GM12878 (cell line): Measurements from ENCODE around the gene PLPP3.

Experiments
- CBFB ChIP-seq: IDR thresholded peaks from 2 replicates; pipeline ENCODE4 v1.6.1; 2016; ENCODE audit warnings: antibody characterized with exemption, low read depth
- CBX3 ChIP-seq: fragments of 200-600 bp; sonication (generic); IDR thresholded peaks from 2 replicates; pipeline ENCODE4 v1.6.1; 2016; ENCODE audit warnings: low read depth, borderline replicate concordance
- IKZF2 ChIP-seq, 2 experiments: fragments of 450-650 bp; IDR thresholded peaks; 2 replicates each; pipeline ENCODE4 v1.6.1; 2017; ENCODE audit warnings: mild to moderate bottlenecking in 2 of 2, moderate library complexity in 2 of 2
- JUNB ChIP-seq: IDR thresholded peaks from 2 replicates; pipeline ENCODE4 v1.6.1; 2016; ENCODE audit warnings: antibody characterized with exemption, mild to moderate bottlenecking
- PAX8 ChIP-seq: fragments of 450-650 bp; IDR thresholded peaks from 2 replicates; pipeline ENCODE4 v1.6.1; 2017; ENCODE audit warnings: mild to moderate bottlenecking, moderate library complexity
- POLR2A ChIP-seq: IDR thresholded peaks from 2 replicates; pipeline ENCODE4 v1.6.1; 2011; ENCODE audit warnings: low read depth, mild to moderate bottlenecking, low read length
- SUZ12 ChIP-seq: fragments of 200-600 bp; sonication (generic); IDR thresholded peaks from one replicate; pipeline ENCODE4 v1.6.1; 2018; ENCODE audit warnings: antibody characterized with exemption, mild to moderate bottlenecking; ENCODE audit not compliant: unreplicated experiment
- USF1 ChIP-seq: IDR thresholded peaks from 2 replicates; pipeline ENCODE4 v1.6.1; 2011; ENCODE audit warnings: borderline replicate concordance, low read depth, mild to moderate bottlenecking, moderate library complexity, mixed read lengths, low read length; ENCODE audit not compliant: insufficient read depth; ENCODE audit errors: extremely low read length
- TF ChIP-seq, protein P1 (sequence below), 3 experiments: IDR thresholded peaks in 2 of 3; conservative IDR thresholded peaks in 1 of 3; 2 replicates each; pipeline ENCODE4 v1.5.1; 2011; ENCODE audit warnings: low read depth in 3 of 3, low read length in 3 of 3, mild to moderate bottlenecking in 3 of 3, control low read depth in 2 of 3, moderate library complexity in 2 of 3, inconsistent platforms in 1 of 3, mixed read lengths in 1 of 3; ENCODE audit not compliant: control insufficient read depth in 2 of 3, insufficient read depth in 1 of 3; ENCODE audit errors: extremely low read depth in 1 of 3
- TF ChIP-seq, protein P2 (sequence below): IDR thresholded peaks from 2 replicates; pipeline ENCODE4 v1.6.1; 2012; ENCODE audit warnings: mild to moderate bottlenecking, low read depth, low read length
- TF ChIP-seq, protein P3 (sequence below): IDR thresholded peaks from 2 replicates; pipeline ENCODE4 v1.6.1; 2012; ENCODE audit warnings: low read depth, low read length, improper control_type of control experiment

GRCh38 chr1:56456435-56457101, 122.8 kb downstream of the PLPP3 start:
- TF ChIP-seq IKZF2 (IDR thresholded peaks at IDR 0.05) (no peak), SUZ12 (no peak), PAX8 (no peak), CBFB (no peak), POLR2A (no peak), USF1 (no peak), JUNB (no peak), CBX3 (no peak)
- TF ChIP-seq, protein P1, sequence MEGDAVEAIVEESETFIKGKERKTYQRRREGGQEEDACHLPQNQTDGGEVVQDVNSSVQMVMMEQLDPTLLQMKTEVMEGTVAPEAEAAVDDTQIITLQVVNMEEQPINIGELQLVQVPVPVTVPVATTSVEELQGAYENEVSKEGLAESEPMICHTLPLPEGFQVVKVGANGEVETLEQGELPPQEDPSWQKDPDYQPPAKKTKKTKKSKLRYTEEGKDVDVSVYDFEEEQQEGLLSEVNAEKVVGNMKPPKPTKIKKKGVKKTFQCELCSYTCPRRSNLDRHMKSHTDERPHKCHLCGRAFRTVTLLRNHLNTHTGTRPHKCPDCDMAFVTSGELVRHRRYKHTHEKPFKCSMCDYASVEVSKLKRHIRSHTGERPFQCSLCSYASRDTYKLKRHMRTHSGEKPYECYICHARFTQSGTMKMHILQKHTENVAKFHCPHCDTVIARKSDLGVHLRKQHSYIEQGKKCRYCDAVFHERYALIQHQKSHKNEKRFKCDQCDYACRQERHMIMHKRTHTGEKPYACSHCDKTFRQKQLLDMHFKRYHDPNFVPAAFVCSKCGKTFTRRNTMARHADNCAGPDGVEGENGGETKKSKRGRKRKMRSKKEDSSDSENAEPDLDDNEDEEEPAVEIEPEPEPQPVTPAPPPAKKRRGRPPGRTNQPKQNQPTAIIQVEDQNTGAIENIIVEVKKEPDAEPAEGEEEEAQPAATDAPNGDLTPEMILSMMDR (IDR thresholded peaks at IDR 0.05 in 2 of 3, conservative IDR thresholded peaks at IDR 0.05 in 1 of 3; ENCODE audit: control insufficient read depth in 2 of 3, extremely low read depth in 1 of 3, insufficient read depth in 1 of 3, low read depth in 3 of 3, low read length in 3 of 3) = no peak
- TF ChIP-seq, protein P2, sequence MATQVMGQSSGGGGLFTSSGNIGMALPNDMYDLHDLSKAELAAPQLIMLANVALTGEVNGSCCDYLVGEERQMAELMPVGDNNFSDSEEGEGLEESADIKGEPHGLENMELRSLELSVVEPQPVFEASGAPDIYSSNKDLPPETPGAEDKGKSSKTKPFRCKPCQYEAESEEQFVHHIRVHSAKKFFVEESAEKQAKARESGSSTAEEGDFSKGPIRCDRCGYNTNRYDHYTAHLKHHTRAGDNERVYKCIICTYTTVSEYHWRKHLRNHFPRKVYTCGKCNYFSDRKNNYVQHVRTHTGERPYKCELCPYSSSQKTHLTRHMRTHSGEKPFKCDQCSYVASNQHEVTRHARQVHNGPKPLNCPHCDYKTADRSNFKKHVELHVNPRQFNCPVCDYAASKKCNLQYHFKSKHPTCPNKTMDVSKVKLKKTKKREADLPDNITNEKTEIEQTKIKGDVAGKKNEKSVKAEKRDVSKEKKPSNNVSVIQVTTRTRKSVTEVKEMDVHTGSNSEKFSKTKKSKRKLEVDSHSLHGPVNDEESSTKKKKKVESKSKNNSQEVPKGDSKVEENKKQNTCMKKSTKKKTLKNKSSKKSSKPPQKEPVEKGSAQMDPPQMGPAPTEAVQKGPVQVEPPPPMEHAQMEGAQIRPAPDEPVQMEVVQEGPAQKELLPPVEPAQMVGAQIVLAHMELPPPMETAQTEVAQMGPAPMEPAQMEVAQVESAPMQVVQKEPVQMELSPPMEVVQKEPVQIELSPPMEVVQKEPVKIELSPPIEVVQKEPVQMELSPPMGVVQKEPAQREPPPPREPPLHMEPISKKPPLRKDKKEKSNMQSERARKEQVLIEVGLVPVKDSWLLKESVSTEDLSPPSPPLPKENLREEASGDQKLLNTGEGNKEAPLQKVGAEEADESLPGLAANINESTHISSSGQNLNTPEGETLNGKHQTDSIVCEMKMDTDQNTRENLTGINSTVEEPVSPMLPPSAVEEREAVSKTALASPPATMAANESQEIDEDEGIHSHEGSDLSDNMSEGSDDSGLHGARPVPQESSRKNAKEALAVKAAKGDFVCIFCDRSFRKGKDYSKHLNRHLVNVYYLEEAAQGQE = no peak
- TF ChIP-seq, protein P3, sequence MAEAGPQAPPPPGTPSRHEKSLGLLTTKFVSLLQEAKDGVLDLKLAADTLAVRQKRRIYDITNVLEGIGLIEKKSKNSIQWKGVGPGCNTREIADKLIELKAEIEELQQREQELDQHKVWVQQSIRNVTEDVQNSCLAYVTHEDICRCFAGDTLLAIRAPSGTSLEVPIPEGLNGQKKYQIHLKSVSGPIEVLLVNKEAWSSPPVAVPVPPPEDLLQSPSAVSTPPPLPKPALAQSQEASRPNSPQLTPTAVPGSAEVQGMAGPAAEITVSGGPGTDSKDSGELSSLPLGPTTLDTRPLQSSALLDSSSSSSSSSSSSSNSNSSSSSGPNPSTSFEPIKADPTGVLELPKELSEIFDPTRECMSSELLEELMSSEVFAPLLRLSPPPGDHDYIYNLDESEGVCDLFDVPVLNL = no peak
